ENCODE results near the gene SEMA6B. TPM values are rescaled to one million over a fixed set of nuclear protein-coding genes. Genes with fewer than 3 reads are reported as not detected.

The SEMA6B gene
- total RNA-seq, 1 experiment from 2014 or later: 38.4 TPM

- no peaks in the 10 kb centered on the region for H3K79me2 ChIP-seq (ENCODE audit: insufficient read depth, low read length)
- H3K4me2 ChIP-seq (ENCODE audit: insufficient read depth, insufficient read length, low read length): no peak overlapping the region
- no peak overlapping the region for H2BK20ac ChIP-seq (ENCODE audit: low read depth, low read length, poor library complexity, severe bottlenecking)
- H2BK12ac ChIP-seq (ENCODE audit: insufficient read length, low read depth, low read length): no peak overlapping the region
- H3K9me3 Mint-ChIP-seq: no peaks in the 10 kb centered on the region; a peak in 1 of 5 replicates
- no peak overlapping the region for H4K8ac ChIP-seq (replicated peaks; ENCODE audit: insufficient read length, low read depth, low read length)
- no peak overlapping the region for H4K91ac ChIP-seq (ENCODE audit: insufficient read length, low read depth, low read length)
- H2BK5ac ChIP-seq (ENCODE audit: insufficient read length, low read length): no peak overlapping the region
- H4K5ac ChIP-seq (ENCODE audit: insufficient read length, low read depth, low read length): no peak overlapping the region
- H3K27me3 ChIP-seq (ENCODE audit: insufficient read depth, low read length): no peaks in the 10 kb centered on the region; the same call in 1 of the 2 replicates
- no peak overlapping the region; the same call in 1 of the 2 replicates for H3K14ac ChIP-seq (ENCODE audit: insufficient read depth, low read length)
- no peaks in the 10 kb centered on the region for H3K79me1 ChIP-seq (ENCODE audit: insufficient read depth, low read depth, low read length, poor library complexity, severe bottlenecking)
- no peak overlapping the region for H3T11ph ChIP-seq (ENCODE audit: low read length)
- no peak overlapping the region for H3K4ac ChIP-seq (ENCODE audit: low read depth, low read length)
- no peak overlapping the region for H3K18ac ChIP-seq (ENCODE audit: insufficient read length, low read depth, low read length)
- H2BK15ac ChIP-seq (ENCODE audit: low read depth, low read length): no peak overlapping the region
- H3K4me1 ChIP-seq (ENCODE audit: insufficient read depth, low read length): no peaks in the 10 kb centered on the region
- H3K4me3 Mint-ChIP-seq: no peak overlapping the region
- no peak overlapping the region for H3K23ac ChIP-seq (ENCODE audit: insufficient read length, low read depth, low read length)
- H3K4me1 Mint-ChIP-seq: peaks cover 0 to 2% of the 10 kb centered on the region in 2 experiments; a peak in 1 of 4 replicates
- H3K56ac ChIP-seq (ENCODE audit: insufficient read length, low read depth, low read length): no peak overlapping the region
- no peaks in the 10 kb centered on the region for H3K36me3 Mint-ChIP-seq (ENCODE audit: insufficient read depth in 1 of 3, low read depth in 3 of 3)
- no peak for TF ChIP-seq CTCF (conservative IDR thresholded peaks at IDR 0.05)
- H3K9me3 ChIP-seq (ENCODE audit: control insufficient read depth, low read depth, low read length): no peaks in the 10 kb centered on the region
- H3K23me2 ChIP-seq (ENCODE audit: insufficient read length, low read depth, low read length, poor library complexity, severe bottlenecking): peaks cover 3% of the 10 kb centered on the region
- no peak overlapping the region for H2AK5ac ChIP-seq (ENCODE audit: insufficient read length, low read length)
- peaks cover 55% of the 10 kb centered on the region for H3K27me3 Mint-ChIP-seq (ENCODE audit: low read depth)
- H3K9ac ChIP-seq (ENCODE audit: extremely low read depth, insufficient read length, low read length): no peak overlapping the region
- no peaks in the 10 kb centered on the region for H4K20me1 ChIP-seq (ENCODE audit: control insufficient read depth, insufficient read depth, insufficient read length)
- no peak overlapping the region for H2AFZ ChIP-seq (ENCODE audit: low read length)
- H3K27ac Mint-ChIP-seq: no peak overlapping the region
- no peak overlapping the region for H3K27ac ChIP-seq (ENCODE audit: insufficient read length, low read depth, low read length)
- DNase-seq: no peak
- no peak overlapping the region for H2BK120ac ChIP-seq (ENCODE audit: low read depth, low read length, poor library complexity, severe bottlenecking)
- WGBS (ENCODE audit: extremely low coverage, insufficient read length, low lambda C conversion rate): no CpG with 5 or more reads among the region's 14 CpGs
These were observed 29.5 kb downstream of the SEMA6B start for GRCh38 chr19:4529924-4530522.

Measured in H9 (cell line).